Fibroblast of skin of back (primary cell): Measurements from ENCODE around the gene CTNNA2.

Experiments
- DNase-seq: peaks from one replicate; pipeline ENCODE4 v3.0.0-alpha.2; 2013

The CTNNA2 gene

GRCh38 chr2:80417737-80418136 lies 904.9 kb downstream of the CTNNA2 start:
- DNase-seq, result no peak

DNA sequence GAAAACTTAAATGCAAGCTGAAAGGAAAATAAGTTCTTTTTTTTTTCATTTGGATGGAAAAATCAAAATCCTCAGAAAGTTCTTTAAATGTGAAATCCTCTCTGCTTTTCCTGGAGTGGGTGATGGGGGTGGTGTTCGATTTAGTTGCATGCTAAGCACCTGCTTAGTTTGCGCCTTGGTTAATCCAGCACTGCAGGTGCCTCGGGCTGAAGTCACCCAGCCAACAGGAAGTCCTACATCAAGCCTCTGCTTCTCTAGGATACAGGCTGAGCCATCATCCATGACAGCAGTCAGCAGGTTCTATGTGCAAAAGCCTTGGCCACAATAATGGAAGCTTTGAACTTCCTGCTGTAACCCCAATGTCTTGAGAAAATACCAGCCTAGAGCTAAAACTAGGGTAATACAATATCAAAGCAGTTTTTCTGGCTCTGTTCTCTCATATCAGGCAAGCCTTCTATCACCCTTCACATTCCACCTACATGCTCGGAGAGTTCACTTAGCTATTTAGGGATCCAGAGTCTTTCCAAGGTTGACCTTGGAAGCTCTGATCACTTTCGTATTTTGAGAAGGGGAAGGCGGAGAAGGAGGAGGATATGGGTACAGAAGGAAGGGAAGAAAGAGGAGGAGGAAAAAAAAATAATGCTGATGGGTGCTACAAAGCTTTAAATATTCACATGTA lies 907.8 kb downstream of the CTNNA2 start:
- no peak for DNase-seq

DNA sequence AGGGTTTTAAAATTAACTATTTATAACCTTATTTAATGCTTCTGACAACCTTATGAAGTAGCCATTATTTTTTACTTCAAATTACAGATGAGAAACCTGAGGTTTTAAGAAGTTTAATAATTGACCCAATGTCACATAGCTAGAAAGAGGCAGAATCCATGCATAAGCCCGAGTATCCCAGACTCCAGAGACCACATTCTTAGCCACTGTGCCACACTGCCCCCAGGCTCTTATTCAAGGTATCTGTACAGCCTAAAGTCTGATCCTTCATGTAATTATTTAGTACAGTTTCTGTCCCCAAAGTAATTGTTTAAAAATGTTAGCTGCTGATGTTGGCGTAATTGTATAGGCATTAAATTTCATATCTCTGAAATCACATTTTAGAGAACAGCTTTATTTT lies 916.4 kb downstream of the CTNNA2 start:
- no peak for DNase-seq

DNA sequence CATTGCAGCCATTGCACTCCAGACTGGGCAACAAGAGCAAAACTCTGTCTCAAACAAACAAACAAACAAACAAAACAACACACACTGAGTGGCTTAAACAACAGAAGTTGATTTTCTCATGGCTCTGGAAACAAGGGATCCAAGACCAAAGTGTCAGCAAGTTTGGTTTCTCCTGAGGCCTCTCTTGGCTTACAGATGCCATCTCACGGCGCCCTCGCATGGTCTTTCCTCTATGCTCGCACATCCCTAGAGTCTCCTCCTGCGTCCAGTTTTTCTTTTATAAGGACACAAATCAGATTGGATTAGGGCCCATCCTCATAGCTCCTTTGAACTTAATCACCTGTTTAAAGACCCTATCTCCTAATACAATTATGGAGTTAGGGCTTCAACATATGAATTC lies 925.1 kb downstream of the CTNNA2 start:
- DNase-seq, result no peak

GRCh38 chr2:80438686-80439085 lies 925.8 kb downstream of the CTNNA2 start:
- DNase-seq, result no peak

GRCh38 chr2:80454628-80455027 lies 941.8 kb downstream of the CTNNA2 start:
- DNase-seq, result no peak

- DNase-seq, result no peak
Measured at GRCh38 chr2:80459028-80459427, 946.2 kb downstream of the CTNNA2 start.

DNA sequence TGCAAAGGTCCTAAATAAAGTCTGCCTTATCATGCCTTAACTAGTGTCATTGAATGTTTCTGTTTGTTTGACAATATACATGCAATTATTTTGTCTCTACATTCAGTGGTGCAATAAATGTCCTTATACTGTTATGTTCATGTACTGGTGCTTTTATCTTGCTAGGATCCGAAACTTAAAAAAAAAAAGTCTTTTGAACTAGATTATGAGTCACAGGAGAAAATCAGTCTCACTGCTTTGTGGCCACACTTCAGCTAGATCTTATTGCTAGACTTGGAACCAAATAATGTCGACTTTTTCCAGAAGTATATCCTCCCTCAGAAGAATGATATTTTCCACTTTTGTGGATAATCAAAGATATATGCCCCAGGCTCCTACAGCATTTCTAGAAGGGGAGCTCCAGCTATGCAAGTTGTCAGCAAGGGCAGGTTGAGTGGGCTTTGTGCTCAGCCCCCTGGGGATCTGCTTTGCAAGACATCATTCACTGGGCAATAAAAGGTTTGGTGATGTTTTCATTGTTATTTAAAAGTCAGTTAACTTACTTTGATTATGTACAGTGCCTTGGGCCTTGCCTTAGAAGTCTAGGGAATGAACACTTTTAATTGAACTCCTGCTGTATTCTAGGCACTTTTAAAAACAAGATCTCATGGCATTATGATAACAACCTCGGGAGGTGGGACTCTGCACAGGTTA lies 948.8 kb downstream of the CTNNA2 start:
- no peak for DNase-seq

DNA sequence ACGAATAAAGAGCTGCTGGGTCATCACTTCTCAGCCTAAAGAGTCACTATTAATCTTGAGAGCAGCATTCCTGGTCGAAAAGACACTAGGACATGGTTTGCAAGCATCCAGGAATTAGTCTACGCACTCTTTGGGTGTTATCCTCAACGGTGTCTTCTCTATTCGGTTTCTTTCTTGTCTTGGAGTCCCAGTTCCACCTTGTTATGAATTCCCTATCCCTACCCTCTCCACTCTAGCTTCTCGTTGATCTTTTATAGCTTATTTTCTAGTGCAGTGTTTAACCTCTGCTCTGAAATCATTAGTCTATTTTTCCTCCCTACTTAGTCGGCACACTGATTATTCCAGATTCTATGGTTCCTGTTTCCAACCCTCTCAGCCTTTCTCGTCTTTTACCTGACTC lies 949.8 kb downstream of the CTNNA2 start:
- DNase-seq, result no peak

DNA sequence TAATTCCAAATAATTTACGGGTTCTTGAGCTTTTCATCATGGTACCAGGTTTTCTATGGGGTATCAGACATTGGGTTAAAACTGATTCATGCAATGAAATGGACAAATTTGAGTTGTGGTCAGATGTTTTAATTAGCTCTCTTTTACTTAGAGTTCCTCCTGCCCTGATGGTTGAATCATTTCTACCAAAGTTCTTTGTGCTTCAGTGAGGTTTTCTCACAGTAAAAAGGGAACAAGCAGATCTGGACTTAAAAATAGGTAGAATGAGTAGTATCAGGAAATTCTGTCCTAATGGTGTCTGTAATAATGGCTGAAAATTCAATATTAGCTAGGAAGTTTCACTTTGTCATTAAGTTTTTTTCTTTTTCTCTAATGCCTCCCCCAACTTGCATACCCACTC lies 951.4 kb downstream of the CTNNA2 start:
- no peak for DNase-seq

- no peak for DNase-seq
Measured at GRCh38 chr2:80467262-80467811, 954.5 kb downstream of the CTNNA2 start.

DNA sequence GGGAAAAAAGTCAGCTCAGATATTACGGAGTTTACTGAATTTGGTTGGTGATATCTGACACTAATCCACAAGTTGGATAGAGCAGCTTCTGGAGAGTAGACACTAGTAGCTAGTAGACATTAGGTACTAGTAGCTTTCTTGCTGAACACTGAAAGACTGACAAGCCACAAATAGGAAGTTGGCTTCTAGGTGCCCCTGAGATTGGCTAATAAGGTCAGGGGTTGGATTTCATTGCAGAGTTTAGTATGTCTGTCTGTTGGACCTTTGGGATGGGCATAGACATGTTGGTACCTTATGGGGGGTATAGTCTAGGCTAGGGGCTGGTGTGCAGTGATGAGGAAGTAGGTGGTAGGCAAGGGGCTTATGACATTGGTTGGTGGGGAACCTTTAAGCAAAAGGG lies 956.6 kb downstream of the CTNNA2 start:
- DNase-seq, result no peak

GRCh38 chr2:80473069-80473468 lies 960.2 kb downstream of the CTNNA2 start:
- DNase-seq, result no peak

DNA sequence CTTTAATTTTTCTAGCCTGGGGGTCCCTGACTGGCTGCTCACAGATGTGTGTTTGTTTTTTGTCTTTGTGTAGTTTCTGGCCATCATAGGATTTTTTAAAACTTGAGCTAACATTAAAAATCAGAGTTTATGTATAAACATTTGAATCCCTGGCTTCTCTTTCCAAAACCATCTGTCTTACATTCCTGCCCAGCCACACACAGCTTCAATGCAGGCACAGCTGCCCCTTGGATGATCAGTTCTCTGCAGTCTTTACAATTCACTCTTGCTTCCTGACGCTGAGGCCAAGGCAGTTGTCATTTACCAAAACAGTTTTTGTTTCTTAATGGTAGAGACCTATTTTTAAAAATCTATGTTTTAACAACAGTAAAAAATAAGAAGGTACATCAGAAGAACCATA lies 960.9 kb downstream of the CTNNA2 start:
- DNase-seq, result no peak

DNA sequence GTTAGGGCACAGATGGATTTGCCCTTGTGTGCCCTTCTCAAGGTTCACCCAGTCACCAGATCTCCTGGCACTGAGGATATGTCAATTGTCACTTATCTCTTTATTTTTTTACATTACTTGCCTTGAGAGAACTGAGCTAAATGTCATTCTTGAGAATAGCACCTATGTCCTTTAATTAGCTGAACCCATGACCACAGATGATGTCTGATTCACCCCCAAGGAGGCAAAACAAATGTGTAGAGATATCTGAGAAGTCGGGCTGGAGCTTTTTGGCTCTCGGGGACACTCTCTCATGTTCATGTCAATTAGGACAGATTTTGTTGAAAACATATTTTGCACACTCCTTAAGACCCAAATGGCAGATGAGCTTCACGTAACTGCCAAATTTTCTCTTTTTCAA lies 963.1 kb downstream of the CTNNA2 start:
- no peak for DNase-seq

DNA sequence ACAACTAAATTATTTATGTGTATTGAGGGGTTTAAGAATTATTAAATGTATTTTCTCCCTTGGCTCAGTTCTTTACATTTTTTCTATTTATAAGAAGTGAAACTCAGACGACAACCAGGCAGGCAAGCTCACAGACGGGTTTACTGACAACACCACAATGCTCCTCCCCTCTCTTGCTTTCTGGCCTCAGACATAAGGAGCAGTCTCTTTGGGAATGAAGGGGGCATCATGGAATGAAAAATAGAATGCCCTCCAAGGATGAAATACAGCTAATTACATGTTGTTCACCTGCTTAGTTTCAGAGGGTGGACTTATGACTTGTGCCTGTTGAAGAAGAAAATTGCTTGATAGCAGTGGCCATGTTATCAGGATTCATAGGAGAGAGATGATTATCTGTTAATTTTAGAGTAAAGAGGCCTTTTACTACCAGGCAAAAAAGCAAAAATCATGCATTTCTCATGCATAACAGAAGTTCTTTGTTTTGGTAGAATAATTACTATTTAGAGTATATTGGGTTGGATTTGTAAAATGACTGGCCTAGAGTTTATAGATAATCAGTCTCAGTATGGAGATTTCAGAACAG lies 963.8 kb downstream of the CTNNA2 start:
- no peak for DNase-seq

DNA sequence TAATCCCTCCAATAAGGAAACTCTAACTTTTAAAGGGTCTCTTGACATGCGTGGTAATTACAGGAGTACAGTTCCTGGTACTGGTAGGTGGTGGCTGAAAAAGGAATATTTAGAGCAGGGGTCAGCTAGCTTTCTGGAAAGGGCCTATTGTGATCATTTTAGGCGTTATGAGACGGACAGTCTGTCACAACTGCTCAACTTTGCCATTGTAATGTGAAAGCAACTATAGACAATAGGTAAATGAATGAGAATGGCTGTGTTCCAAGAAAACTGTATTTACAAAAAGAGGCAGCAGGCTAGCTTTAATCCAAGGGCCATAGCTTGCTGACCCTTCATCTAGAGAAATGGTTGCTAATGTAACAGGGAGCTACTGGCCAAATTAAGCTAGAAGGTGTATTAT lies 969.4 kb downstream of the CTNNA2 start:
- DNase-seq, result no peak

- DNase-seq, result peak; percentile 77
Measured at GRCh38 chr2:80489717-80490116, 976.9 kb downstream of the CTNNA2 start.

DNA sequence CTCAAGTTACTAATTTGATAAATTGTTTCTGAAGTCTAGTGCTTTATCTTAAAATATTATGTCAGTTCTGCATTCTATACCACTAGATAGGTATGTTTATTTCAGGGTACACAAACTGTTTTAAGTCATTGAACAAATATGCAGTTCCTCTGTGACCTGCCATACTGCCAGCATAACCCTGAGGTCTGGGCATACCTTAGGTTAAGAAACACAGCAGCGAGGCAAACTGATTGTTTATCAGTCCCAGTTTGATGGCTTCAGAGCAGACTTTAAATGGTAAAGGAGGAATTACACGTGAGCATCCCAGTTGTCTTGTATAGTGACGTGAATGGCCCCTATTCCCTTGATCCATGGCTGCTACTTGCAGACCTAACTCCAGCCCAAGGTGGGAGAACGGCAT lies 978.1 kb downstream of the CTNNA2 start:
- no peak for DNase-seq

DNA sequence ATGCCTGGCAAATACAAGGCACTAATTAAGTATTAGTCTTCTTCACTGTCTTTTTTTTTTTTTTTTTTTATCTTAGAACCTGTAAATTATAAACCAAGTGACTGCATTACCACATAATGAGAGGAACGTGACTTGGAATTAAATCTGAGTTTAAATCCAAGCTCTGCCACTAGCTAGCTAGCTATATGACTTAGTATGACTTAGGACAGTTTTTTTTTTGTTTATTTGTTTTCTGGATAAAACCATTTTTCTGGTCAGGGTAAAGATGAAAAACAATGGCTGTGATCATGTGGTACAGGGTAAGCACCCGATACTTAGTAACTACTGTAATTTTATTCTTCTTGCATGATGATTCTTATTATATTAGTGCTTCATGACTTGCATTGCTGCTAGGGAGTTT lies 983.5 kb downstream of the CTNNA2 start:
- no peak for DNase-seq

DNA sequence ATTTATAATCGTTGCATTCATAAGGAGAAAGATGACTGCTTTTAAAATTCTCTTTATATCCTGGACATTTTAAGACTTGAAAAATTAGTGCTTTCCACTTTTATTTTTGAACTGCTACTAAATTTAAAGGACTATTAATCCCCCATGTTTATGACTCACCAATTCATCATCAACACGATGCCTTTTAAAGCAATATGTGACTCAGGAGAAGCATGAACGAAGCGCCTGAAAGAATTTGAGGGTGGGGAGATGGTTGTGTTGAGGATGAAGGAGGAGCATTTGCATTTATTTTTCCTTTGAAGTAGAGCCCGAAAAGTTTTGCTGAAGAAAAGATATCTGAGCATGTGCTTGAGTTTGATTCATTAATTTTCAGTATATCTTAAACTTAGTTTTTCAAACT lies 983.9 kb downstream of the CTNNA2 start:
- peak; percentile 92 for DNase-seq

GRCh38 chr2:80499095-80499494 lies 986.2 kb downstream of the CTNNA2 start:
- peak; percentile 58 for DNase-seq

GRCh38 chr2:80501874-80502624 lies 989.2 kb downstream of the CTNNA2 start:
- DNase-seq, result no peak
